ENCODE measurements around the gene MRPS22.
"Not testable (repeated sequence)": the region's sequence is repeated elsewhere in the genome, so short reads cannot be mapped to it uniquely, and the experiment has no call there.

MRPS22 gene

DNA sequence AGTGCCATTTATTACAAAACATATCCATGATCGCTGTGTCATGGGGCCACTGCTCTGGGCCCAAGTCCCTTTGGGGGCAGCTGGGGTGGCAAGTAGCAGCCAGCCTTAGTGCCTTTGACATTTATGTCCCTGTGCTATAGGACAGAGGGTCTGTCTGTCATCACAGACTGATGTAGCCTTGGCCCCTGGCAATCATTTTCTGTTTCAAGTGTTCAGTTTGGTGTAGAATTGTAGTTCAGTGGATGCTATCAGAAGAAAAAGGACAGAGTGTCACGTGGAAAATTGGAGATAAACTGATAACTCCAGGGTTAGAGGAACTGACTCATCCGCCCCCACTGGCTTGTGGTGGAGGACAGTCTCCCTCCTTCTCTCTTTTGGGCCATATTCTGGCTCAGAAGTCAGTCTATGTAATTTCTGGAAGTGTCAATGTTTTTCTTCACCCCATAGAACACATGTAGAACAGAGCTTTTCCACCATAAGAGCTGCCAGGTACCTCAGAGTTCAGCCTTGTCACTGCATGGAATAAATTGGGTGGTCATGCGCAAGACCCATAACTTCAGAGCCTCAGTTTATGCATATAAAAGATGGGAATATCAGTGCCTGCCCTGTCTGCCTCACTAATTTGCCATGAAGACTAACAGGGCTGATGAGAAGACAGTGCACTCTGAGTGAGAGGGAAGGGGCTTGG is 4.5 kb upstream of the MRPS22 start:
- no peak for DNase-seq (ENCODE audit: low spot score)

DNA sequence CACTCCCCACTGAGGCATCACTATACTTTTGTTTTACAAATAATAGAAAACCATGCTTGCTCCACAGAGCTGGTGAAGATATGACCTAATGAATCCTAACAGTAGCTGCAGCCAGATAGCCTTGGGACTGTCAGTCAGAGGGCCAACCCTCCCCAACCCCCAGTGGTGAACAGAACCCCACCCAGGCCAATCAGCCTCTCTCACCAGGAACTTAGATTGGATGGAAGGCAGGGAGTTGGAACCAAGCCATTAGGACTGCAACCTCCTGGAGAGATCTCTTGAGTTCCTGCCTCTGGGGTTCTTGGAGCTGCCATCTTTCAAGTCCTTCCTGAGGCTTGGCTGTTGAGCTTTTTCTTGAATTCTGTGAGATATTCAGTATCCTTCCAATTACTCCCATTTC is 3.0 kb upstream of the MRPS22 start:
- DNase-seq (ENCODE audit: low spot score), result no peak

DNA sequence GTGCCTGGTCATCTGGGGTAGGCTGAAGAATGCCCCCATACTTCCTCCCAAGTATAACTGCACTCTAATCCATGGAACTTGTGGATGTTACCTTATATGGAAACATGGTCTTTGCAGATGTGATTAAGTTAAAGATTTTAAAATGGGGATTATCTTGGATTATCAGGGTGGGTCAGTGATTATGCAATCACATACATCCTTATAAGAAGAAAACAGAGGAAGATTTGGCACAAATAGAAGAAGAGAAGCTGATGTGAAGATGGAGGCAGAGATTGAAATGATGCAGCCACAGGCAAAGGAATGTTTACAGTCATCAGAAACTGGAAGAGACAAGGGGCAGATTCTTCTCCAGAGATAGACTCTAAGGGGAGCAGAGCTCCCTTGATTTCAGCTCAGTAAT is 1.8 kb upstream of the MRPS22 start:
- no peak for DNase-seq (ENCODE audit: low spot score)

DNA sequence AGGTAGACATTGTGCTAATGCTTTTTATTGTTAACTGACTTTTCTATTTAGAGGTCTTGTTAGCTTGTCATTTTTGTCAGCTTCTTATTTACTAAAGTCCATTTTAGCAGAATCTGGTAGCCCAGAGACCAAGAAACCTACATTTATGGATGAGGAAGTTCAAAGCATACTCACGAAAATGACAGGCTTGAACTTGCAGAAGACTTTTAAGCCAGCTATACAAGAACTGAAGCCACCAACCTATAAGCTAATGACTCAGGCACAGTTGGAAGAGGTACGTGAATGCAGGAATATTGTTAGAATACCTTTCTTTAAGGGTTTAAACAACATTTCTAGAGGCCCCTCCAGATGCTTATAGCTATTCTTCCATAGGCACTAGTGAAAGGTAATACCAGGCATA is 3.0 kb downstream of the MRPS22 start:
- no peak for DNase-seq (ENCODE audit: low spot score)

DNA sequence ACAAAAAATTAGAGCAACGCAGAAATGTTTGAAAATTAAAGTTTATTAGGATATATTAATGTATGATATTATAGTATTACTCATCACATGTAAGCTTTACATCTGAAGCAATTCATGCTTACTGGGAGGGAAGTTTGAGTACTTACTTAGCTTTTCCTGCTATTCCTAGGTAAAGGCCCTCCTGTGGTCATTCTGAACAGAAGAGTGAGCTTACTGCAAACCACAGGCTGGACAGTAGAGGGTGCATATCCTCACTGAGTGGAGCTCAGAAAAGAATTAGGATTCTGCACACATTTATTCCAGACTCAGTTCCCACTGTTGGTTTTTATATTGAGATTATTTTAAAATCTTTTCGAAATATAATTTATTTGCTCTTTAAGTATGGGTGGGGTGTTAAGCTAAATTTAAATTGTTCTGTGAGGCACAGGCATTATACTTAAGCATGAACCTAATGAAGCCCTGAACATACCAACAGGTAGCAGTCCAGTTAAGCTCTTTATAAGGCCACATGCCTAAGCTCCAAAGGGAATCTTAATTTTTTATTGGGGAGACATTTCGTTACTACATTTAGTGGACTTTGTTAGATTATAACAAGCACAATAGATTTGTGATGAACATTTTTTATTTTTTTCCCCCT is 10.2 kb downstream of the MRPS22 start:
- peak; percentile 54 for DNase-seq (ENCODE audit: low spot score)

DNA sequence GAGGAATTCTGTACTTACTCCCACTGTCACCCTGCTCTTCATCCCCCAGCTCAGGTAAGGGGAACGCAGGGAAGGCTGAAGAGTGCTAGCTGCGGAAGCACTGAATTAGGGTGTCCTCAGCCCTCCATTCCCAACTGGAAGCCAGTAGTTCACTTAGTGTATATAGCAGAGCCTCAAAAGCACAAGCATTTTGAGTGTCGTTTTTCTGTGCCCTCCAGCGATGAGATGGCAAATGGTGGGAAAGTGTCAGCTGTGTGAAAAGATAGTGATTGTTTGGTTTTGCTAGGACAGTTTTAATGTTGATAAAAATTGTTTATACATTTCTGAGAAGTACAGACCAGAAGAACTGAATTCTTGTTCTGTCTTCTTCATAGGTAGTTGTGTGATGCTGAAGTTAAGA is 10.8 kb downstream of the MRPS22 start:
- no peak for DNase-seq (ENCODE audit: low spot score)

DNA sequence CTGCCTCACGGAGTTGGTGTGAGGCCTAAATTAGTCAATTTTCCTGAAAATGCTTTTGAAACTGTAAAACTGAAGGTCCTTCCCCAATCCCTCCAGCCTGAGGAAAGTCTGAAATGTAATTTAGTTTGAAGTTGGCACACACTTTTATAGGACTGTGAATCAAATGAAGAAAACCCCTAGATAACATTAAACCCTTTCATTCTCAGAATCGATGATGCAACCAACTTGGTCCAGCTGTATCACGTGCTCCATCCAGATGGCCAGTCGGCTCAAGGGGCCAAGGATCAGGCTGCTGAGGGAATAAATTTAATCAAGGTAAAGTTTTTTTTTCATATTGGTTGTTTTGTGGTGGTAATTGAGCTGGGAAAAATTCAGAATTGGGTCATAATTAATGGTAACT is 11.7 kb downstream of the MRPS22 start:
- DNase-seq (ENCODE audit: low spot score), result no peak

DNA sequence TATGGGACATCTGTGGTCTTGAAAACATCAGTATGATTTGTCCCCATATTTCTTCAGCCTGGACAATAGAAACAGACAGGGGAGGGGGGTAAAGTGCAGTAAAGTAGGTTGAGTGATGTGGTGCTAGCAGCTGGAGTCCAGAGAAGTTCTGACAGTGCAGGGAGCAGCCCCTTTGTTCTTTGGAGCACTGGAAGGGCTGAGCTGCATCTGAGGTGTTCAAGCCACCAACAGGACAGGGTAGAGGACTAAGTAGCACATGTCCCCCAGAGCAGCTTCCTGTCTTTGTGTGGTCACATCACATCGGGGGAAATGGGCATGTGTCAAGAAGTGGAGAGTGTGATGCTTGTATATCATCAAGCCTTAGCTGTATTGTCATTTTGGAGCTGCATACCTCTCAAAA is 12.1 kb downstream of the MRPS22 start:
- no peak for DNase-seq (ENCODE audit: low spot score)

DNA sequence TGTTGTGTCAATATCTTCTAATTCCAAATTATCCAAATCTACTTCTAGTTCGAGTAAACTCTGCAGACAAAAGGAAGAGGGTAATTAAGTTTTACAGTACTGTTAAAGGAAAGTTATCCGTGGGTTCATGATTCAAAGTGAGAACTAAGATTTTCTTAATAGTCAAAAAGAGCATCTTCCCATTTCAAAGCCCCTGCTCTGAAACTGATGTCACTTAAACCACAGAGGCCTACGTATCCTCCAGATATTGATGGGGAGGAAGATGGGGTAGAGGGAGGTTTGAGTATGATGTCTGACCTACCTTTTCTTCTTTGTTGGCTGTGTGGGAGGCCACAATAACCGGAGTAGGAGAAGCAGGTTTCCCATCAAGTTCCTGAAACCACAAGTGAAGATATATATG is 14.1 kb downstream of the MRPS22 start:
- DNase-seq (ENCODE audit: low spot score), result no peak

DNA sequence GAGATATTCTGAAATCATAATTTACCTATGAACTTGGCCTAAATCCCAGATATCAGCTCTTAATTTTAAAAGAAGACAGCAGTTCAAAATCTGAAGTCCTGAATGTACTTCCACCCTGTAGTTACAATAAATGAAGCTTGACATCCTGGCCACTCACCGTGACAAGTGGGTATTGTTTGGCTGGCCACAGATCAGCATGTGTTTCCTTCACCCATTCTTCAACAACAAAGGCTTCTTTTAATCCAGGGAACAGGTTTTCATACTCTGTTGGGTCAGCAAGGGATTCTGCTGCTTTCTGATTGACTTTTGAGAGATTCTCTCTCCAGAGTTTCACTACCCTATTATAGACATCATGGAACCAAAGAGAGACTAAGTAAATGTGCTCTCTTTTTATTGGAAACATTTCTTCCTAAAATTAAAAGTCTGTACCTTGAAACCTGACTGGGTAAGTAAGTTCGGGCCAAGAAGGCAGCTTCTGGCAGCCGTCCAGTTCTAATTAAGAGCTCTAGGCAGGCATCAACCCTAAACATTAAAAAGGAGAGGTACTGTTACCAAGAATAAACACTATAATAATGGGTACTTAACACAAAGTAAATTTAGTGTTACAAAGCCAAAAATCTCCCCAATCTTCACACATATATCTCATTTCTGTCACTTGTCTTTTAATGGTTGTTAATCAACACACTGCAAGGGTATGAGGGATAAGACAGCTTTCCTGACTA is 15.2 kb downstream of the MRPS22 start:
- no peak for DNase-seq (ENCODE audit: low spot score)

DNA sequence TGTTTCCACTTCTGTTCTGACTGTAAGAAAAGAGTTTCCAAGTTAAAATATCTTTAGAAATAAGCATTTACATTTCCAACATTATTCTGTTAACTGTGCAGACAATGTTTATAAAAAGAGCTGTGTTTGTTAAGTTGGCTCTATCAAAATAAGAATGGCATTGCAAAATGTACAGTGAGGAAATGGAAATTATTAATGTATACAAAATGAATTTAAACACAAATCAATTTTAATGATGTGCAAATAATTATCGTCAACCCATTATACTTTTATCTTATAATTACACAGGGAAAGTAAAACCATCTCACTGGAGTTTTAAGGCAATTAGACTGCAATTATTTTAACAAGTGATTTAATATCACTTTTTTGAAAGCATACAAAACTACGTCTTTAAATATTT is 17.5 kb downstream of the MRPS22 start:
- DNase-seq (ENCODE audit: low spot score), result no peak

DNA sequence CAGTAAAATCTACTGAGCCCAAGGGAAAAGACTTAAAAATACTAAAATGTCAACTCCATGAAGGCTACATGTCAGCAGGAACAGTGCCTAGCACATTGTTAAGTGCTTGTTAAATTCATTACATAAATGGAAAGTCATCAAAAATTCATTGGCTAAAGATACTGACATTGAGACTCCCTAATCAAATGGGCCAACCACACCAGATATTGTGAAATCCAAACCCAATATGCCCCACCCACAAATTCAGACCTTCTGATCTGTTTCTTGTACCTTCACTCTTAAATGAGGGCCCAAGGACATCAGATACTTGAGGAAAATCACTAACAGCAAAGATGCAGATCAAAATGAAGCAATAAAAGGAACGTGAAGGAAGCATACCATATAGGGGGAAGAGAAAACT is 20.7 kb downstream of the MRPS22 start:
- no peak for DNase-seq (ENCODE audit: low spot score)

DNA sequence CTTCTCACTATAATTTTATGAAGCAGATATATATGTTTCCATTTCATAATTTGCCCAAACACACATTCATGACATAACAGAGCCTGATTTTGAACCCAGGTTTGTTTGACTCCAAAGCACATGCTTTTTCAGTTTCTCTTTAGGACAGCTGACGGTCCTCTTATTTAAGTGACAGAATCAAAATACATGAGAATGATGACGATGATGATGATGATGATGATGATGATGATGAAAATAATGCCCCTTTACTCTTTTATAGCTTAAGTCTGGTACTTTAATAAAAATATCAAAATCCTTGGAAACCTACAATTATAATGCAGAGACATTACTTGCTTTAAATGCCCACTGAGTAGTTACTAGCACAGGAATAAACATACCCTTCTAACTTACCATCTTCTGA is 30.3 kb downstream of the MRPS22 start:
- no peak for DNase-seq (ENCODE audit: low spot score)

DNA sequence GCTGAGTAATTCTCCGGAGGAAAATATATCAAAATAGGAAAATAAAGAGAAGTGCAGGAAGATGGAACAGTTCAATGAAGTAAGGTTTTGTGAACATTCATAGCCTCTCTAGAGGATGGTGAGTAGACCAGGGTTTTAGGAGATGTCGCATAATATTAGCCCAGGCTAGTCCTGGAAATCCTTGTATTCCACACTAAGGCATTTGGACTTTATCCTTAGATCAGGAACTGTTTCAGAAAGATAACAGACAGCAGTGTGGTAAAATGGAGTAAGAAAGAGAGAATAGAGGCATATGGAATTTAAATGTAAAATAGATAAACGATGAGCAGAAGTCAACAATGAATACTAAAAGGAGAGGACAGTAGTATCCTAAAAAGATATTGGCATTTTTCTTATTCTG is 33.6 kb downstream of the MRPS22 start:
- no peak for DNase-seq (ENCODE audit: low spot score)

DNA sequence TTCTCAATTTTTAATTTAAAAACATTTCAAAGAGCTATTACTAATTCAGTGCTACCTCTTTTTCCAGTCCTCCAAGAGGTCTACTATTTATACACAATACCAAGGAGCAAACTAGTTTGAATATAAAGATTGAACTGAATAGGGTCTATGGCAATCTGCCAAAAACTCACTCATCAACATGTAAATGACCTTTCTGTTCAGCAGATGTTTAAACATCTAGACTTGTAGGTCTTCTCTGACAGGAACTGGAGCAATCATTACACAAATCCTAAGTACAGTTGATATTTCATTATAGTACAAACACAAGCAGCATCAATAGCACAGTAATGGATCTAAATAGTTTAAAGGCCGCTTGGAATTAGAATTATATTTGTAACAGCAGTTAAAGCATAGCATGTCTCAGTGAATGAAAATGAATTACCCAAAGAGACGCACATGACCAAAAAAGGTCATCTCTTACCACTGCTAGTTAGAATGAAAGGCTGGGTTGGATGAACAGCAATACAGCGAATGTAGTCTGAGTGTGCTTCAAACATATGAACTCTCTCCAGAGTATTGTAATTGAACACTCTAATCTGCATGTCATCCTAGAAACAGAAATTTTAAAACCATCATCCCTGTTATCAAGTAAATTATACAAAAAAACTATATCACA is 34.9 kb downstream of the MRPS22 start:
- DNase-seq (ENCODE audit: low spot score), result no peak

DNA sequence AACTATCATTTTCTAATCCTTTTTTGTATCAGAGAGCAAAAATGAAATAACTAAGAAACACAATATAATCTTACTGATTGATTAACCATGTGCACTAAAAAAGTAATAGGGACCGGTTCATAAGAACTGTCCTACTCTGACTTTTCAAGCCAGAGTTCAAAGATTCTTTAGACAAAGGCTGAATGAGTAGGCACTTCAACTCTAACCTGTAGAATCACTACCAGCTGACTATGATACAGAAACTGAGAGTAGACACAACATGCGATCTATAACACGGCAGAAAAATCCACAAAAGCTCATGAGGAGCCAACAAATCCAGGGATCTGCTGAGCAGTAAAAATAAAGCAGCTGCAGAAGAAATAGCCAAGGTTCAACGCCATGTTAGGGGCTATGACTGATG is 36.8 kb downstream of the MRPS22 start:
- no peak for DNase-seq (ENCODE audit: low spot score)

DNA sequence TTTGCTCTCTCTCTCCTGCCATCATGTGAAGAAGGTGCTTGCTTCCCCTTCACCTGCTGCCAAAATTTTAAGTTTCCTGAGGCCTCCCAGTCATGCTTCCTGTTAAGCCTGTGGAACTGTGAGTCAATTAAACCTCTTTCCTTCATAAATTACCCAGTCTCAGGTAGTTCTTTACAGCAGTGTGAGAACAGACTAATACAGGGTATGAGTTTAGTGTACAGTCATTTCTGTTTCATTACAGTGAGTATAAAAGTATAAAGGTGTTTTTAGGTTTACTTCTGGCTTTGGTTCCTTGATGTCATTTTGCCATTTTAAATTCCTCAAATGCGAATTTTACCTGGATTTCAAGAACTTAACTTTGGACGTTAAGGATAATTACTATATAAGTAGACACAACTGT is 38.5 kb downstream of the MRPS22 start:
- DNase-seq (ENCODE audit: low spot score), result not testable (repeated sequence)

DNA sequence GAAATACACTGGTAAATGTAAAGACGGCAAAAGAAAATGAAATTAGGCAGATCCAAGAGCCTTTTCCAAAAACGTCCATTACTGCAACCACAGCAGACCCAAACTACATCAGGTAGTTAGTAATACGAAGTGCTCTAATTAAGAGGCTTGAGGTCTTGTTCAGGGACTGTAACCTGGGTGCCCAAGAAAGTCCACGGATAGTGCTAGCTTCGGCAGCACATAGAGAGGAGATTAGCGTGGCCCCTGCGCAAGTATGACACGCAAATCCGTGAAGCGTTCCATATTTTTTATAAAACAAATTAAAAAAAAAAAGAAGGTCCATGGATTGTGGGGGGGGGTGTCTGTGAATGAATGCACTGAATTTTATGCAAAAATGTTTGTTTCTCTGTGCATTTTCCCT is 44.3 kb downstream of the MRPS22 start:
- no peak for DNase-seq (ENCODE audit: low spot score)

DNA sequence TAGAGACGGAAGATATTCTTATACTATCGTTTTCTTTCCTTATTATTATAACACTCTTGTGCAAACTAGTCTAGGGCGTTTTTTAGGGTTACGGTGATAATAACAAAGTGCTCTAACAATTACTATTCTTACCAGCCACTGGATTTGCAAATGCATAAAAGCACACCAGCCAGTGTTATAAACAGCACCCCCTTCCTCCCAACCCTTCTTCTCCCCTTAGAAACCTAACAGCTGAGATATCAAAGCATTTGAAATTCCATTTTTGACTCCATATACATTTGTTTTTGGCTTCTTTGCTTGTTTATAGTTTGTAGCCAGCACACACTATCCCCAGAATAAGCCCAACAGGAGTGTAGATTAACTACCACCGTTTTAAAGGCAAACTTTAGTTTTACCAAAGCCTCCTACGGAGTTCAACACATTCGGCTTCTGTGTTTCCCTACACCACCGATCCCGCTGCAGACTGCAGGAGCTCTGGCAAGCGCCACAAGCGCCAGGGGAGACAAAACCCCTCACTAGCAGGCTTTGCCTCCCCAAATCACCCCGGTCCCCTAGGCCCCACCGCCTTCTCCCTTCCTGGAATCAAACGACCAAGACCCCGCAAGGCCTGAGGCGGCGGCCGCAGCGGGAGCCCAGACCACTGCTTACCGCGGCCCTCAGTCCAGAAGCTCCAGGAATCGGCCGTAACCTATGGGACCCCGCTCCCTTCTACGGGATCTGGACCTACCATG is 45.2 kb downstream of the MRPS22 start:
- no peak for DNase-seq (ENCODE audit: low spot score)

DNA sequence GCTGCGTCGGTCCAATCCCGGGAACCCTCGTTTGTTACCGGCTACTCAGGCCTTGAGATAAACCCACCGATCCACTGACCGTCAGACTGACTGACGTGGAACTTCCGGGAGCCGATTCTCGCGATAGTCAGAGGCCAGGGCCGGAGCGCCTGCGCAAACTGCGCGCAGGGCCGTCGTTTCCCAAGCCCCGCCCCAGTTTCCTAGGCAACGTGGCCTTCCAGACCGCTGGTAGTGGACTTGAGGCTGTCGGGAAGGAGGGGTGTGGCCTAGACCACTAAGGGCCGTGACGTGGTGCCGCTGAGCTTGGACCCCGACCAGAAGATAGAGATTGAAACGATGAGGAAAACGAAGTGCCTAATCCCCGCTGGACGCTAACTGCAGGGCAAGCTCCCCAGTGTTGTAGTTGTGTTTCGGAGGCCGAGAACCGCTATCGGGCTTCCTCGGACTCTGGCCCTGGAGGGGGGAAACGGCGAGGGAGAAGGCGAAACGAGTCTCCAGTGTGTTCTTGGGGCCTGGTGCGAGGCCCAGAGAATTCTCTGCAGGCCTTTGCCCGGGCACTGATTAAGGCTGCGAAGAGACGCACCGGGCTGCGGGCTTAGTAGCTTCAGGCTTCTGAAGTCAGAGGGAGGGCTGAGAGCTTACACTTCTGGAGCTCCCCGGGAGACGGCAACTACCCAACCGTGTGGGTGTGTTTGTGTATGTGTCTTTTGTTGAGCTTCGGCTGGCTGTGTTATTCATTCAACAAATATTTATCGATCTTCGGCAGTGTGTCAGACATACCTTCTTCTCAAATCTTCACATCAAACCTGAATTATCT is 45.9 kb downstream of the MRPS22 start, which contains the start of gene COPB2:
Gene COPB2 (minus strand): TSS at position 96 of the 817 bp plus-strand sequence. CDS start 97 bp downstream, outside the sequence.
- peak; percentile 99 for DNase-seq (ENCODE audit: low spot score)

DNA sequence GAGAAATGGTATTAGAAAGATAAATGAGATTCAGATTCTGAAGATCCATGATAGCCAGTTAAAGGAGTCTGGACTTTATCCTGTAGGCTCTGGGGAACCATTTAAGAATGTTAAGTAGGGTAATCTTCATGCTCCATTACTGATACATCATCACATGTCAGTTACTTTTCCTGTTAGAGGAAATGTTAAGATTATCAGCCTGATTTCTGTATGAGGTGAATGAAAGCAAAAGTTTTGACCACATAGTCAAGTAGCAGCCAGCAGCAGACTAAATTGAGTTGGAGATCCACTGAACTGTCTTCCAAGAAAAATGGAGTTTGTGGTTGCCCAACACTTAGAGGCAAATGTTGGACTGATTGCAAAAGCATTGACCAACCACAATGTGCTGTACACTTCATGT is 50.3 kb downstream of the MRPS22 start:
- no peak for DNase-seq (ENCODE audit: low spot score)
